ENCODE data around the gene ZNF618. TPM values are rescaled to one million over a fixed set of nuclear protein-coding genes. Genes with fewer than 3 reads are reported as not detected.

Gene ZNF618
- total and polyA plus RNA-seq, 2 experiments from 2014 or later, result 12.1 to 22.1 TPM

DNA sequence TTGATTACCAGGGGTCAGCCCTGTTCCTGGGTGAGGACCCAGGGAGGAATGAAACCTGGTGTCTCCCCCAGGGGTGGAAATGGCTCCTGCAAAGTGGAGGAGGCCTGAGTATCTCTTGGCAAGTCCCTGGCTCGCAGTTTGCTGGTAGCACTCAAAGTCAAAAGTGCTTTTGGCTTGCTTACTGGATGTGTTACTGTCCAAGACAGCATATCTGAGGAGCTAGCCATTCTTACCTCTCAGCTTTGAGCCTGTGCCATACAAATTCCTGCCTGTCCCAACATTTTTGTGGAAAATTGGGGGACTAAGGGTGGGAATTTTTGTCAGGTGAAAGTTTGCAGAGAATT, 9.9 kb downstream of the ZNF618 start (continued):
- TF ChIP-seq, protein P1, sequence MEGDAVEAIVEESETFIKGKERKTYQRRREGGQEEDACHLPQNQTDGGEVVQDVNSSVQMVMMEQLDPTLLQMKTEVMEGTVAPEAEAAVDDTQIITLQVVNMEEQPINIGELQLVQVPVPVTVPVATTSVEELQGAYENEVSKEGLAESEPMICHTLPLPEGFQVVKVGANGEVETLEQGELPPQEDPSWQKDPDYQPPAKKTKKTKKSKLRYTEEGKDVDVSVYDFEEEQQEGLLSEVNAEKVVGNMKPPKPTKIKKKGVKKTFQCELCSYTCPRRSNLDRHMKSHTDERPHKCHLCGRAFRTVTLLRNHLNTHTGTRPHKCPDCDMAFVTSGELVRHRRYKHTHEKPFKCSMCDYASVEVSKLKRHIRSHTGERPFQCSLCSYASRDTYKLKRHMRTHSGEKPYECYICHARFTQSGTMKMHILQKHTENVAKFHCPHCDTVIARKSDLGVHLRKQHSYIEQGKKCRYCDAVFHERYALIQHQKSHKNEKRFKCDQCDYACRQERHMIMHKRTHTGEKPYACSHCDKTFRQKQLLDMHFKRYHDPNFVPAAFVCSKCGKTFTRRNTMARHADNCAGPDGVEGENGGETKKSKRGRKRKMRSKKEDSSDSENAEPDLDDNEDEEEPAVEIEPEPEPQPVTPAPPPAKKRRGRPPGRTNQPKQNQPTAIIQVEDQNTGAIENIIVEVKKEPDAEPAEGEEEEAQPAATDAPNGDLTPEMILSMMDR (conservative IDR thresholded peaks at IDR 0.05; ENCODE audit: low read depth in 2 of 2), result no peak
- TF ChIP-seq ZNF331 (CRISPR knock-in tag; IDR thresholded peaks at IDR 0.05; ENCODE audit: low read depth) (no peak), CREB1 (CRISPR knock-in tag; IDR thresholded peaks at IDR 0.05; ENCODE audit: low read depth) (no peak), STAT1 (IDR thresholded peaks at IDR 0.05; ENCODE audit: unreplicated experiment) (no peak), POLR2AphosphoS5 (IDR thresholded peaks at IDR 0.05; ENCODE audit: low read depth) (no peak), JUNB (IDR thresholded peaks at IDR 0.05; ENCODE audit: unreplicated experiment) (no peak)
- TF ChIP-seq, protein P2, sequence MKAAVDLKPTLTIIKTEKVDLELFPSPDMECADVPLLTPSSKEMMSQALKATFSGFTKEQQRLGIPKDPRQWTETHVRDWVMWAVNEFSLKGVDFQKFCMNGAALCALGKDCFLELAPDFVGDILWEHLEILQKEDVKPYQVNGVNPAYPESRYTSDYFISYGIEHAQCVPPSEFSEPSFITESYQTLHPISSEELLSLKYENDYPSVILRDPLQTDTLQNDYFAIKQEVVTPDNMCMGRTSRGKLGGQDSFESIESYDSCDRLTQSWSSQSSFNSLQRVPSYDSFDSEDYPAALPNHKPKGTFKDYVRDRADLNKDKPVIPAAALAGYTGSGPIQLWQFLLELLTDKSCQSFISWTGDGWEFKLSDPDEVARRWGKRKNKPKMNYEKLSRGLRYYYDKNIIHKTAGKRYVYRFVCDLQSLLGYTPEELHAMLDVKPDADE (IDR thresholded peaks at IDR 0.05), result no peak

DNA sequence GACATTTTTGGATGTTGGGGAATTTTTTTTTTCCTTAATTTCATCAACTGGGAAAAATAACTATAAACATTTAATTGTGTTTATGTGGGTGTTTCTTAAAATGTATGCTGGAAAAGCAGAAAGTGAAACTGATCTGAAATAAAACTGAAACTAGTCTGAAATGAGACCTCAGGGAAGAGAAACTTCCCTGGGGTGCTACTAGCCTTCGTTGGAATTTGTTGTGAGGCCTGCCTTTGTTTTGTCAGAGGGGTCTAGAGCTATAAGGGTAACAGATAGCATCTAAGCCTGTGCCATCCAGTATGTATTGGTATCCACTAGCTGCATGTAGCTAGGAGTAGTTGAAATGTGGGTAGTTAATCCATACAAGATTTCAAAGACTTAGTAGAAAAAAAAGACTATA, 10.4 kb downstream of the ZNF618 start:
- ATAC-seq, result peak; percentile 54
- Mint-ChIP-seq H3K9me3 (peaks cover 11% of the 10 kb centered on the region), H3K4me1 (peaks cover 60% of the 10 kb centered on the region), H3K27ac (no peak overlapping the region), H3K4me3 (no peak overlapping the region), H3K27me3 (ENCODE audit: insufficient read depth, low read depth, poor library complexity) (peaks cover 6% of the 10 kb centered on the region), H3K36me3 (ENCODE audit: low read depth) (peaks cover 29% of the 10 kb centered on the region)
- Histone ChIP-seq H3K27ac (ENCODE audit: low read depth) (no peak overlapping the region), H3K4me1 (ENCODE audit: insufficient read depth) (peaks cover 30% of the 10 kb centered on the region), H3K27me3 (ENCODE audit: insufficient read depth) (no peaks in the 10 kb centered on the region), H3K4me3 (no peak overlapping the region), H3K79me2 (replicated peaks; ENCODE audit: insufficient read depth) (peaks cover 89% of the 10 kb centered on the region), H3F3A (replicated peaks; ENCODE audit: low read depth) (no peaks in the 10 kb centered on the region), H4K20me1 (replicated peaks; ENCODE audit: insufficient read depth) (no peaks in the 10 kb centered on the region; the same call in 1 of the 2 replicates), H3K9me2 (ENCODE audit: insufficient read depth) (0 out of 2 replicates have a peak, but pooled peaks cover 5% of the 10 kb centered on the region), H2AFZ (no peak overlapping the region), H3K36me3 (ENCODE audit: insufficient read depth) (no peaks in the 10 kb centered on the region), H3K4me2 (peak overlapping the region; percentile 28; the same call in 1 of the 2 replicates)
- DNase-seq (ENCODE audit: low spot score), result peak; percentile 51
- TF ChIP-seq STAT1 (IDR thresholded peaks at IDR 0.05; ENCODE audit: unreplicated experiment) (no peak), NANOG (IDR thresholded peaks at IDR 0.05; ENCODE audit: borderline replicate concordance) (no peak), JUNB (IDR thresholded peaks at IDR 0.05; ENCODE audit: unreplicated experiment) (no peak), CREB1 (CRISPR knock-in tag; IDR thresholded peaks at IDR 0.05; ENCODE audit: low read depth) (no peak), ZNF114 (CRISPR knock-in tag; IDR thresholded peaks at IDR 0.05) (no peak), ZNF331 (CRISPR knock-in tag; IDR thresholded peaks at IDR 0.05; ENCODE audit: low read depth) (no peak), EZH2 (IDR thresholded peaks at IDR 0.05; ENCODE audit: low read depth, unreplicated experiment) (no peak), POLR2AphosphoS5 (IDR thresholded peaks at IDR 0.05; ENCODE audit: low read depth) (no peak), EZH2phosphoT487 (IDR thresholded peaks at IDR 0.05; ENCODE audit: unreplicated experiment) (no peak)
- TF ChIP-seq, protein P2 (IDR thresholded peaks at IDR 0.05), result no peak
- TF ChIP-seq, protein P3, sequence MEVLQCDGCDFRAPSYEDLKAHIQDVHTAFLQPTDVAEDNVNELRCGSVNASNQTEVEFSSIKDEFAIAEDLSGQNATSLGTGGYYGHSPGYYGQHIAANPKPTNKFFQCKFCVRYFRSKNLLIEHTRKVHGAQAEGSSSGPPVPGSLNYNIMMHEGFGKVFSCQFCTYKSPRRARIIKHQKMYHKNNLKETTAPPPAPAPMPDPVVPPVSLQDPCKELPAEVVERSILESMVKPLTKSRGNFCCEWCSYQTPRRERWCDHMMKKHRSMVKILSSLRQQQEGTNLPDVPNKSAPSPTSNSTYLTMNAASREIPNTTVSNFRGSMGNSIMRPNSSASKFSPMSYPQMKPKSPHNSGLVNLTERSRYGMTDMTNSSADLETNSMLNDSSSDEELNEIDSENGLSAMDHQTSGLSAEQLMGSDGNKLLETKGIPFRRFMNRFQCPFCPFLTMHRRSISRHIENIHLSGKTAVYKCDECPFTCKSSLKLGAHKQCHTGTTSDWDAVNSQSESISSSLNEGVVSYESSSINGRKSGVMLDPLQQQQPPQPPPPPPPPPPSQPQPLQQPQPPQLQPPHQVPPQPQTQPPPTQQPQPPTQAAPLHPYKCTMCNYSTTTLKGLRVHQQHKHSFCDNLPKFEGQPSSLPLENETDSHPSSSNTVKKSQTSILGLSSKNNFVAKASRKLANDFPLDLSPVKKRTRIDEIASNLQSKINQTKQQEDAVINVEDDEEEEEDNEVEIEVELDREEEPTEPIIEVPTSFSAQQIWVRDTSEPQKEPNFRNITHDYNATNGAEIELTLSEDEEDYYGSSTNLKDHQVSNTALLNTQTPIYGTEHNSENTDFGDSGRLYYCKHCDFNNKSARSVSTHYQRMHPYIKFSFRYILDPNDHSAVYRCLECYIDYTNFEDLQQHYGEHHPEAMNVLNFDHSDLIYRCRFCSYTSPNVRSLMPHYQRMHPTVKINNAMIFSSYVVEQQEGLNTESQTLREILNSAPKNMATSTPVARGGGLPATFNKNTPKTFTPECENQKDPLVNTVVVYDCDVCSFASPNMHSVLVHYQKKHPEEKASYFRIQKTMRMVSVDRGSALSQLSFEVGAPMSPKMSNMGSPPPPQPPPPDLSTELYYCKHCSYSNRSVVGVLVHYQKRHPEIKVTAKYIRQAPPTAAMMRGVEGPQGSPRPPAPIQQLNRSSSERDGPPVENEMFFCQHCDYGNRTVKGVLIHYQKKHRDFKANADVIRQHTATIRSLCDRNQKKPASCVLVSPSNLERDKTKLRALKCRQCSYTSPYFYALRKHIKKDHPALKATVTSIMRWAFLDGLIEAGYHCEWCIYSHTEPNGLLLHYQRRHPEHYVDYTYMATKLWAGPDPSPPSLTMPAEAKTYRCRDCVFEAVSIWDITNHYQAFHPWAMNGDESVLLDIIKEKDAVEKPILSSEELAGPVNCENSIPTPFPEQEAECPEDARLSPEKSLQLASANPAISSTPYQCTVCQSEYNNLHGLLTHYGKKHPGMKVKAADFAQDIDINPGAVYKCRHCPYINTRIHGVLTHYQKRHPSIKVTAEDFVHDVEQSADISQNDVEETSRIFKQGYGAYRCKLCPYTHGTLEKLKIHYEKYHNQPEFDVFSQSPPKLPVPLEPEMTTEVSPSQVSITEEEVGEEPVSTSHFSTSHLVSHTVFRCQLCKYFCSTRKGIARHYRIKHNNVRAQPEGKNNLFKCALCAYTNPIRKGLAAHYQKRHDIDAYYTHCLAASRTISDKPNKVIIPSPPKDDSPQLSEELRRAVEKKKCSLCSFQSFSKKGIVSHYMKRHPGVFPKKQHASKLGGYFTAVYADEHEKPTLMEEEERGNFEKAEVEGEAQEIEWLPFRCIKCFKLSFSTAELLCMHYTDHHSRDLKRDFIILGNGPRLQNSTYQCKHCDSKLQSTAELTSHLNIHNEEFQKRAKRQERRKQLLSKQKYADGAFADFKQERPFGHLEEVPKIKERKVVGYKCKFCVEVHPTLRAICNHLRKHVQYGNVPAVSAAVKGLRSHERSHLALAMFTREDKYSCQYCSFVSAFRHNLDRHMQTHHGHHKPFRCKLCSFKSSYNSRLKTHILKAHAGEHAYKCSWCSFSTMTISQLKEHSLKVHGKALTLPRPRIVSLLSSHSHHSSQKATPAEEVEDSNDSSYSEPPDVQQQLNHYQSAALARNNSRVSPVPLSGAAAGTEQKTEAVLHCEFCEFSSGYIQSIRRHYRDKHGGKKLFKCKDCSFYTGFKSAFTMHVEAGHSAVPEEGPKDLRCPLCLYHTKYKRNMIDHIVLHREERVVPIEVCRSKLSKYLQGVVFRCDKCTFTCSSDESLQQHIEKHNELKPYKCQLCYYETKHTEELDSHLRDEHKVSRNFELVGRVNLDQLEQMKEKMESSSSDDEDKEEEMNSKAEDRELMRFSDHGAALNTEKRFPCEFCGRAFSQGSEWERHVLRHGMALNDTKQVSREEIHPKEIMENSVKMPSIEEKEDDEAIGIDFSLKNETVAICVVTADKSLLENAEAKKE (CRISPR knock-in tag; IDR thresholded peaks at IDR 0.05), result no peak
